Neural progenitor cell (in vitro differentiated cells): ENCODE results near the gene LMX1B. TPM values are rescaled to one million over a fixed set of nuclear protein-coding genes. Genes with fewer than 3 reads are reported as not detected.

ENCODE experiments used
- DNase-seq: peaks from one replicate; pipeline ENCODE4 v3.0.0-alpha.2; 2016; ENCODE audit warnings: low spot score
- H2AFZ ChIP-seq: fragments of 200-600 bp; sonication (generic); replicated peaks from 2 replicates; pipeline ENCODE4 v1.6.1; 2016; ENCODE audit warnings: antibody characterized with exemption
- H3F3A ChIP-seq: fragments of 200-600 bp; sonication (generic); 2 replicates; pipeline ENCODE4 v1.6.1; 2016; ENCODE audit warnings: antibody characterized with exemption, low read depth
- H3K27ac ChIP-seq: fragments of 200-600 bp; sonication (generic); 2 replicates; pipeline ENCODE4 v1.5.1; 2016; ENCODE audit warnings: mild to moderate bottlenecking
- H3K27me3 ChIP-seq: fragments of 200-600 bp; sonication (generic); 2 replicates; pipeline ENCODE4 v1.6.1; 2016; ENCODE audit warnings: mild to moderate bottlenecking, moderate library complexity
- H3K36me3 ChIP-seq: fragments of 200-600 bp; sonication (generic); 2 replicates; pipeline ENCODE4 v1.5.1; 2016
- H3K4me1 ChIP-seq: fragments of 200-600 bp; sonication (generic); 2 replicates; pipeline ENCODE4 v1.6.1; 2016; ENCODE audit warnings: mixed run types
- H3K4me2 ChIP-seq: fragments of 200-600 bp; sonication (generic); 2 replicates; pipeline ENCODE4 v1.6.1; 2016
- H3K4me3 ChIP-seq: fragments of 200-600 bp; sonication (generic); 2 replicates; pipeline ENCODE4 v1.5.1; 2016
- H3K79me2 ChIP-seq: fragments of 200-600 bp; sonication (generic); 2 replicates; pipeline ENCODE4 v1.6.1; 2016; ENCODE audit warnings: low read depth
- H3K9ac ChIP-seq: fragments of 200-600 bp; sonication (generic); 2 replicates; pipeline ENCODE4 v1.6.1; 2016
- H3K9me3 ChIP-seq: fragments of 200-600 bp; sonication (generic); 2 replicates; pipeline ENCODE4 v1.5.1; 2016; ENCODE audit warnings: low read depth
- H4K20me1 ChIP-seq: fragments of 200-600 bp; sonication (generic); 2 replicates; pipeline ENCODE4 v1.6.1; 2016; ENCODE audit warnings: low read depth
- H3K27ac Mint-ChIP-seq: 3 replicates; pipeline ENCODE4 v1.8.0; 2021; ENCODE audit warnings: mixed read lengths
- H3K27me3 Mint-ChIP-seq: 2 replicates; pipeline ENCODE4 v1.8.0; 2022; ENCODE audit warnings: low read depth, mild to moderate bottlenecking, inconsistent platforms, moderate library complexity, mixed read lengths; ENCODE audit not compliant: insufficient read depth
- H3K36me3 Mint-ChIP-seq: 3 replicates; pipeline ENCODE4 v1.8.0; 2021; ENCODE audit warnings: mixed read lengths
- H3K4me1 Mint-ChIP-seq: 3 replicates; pipeline ENCODE4 v1.8.0; 2021; ENCODE audit warnings: mixed read lengths
- H3K4me3 Mint-ChIP-seq: 3 replicates; pipeline ENCODE4 v1.8.0; 2021; ENCODE audit warnings: mild to moderate bottlenecking, moderate library complexity, mixed read lengths
- H3K9me3 Mint-ChIP-seq: 3 replicates; pipeline ENCODE4 v1.8.0; 2020; ENCODE audit warnings: mixed read lengths
- CTCF ChIP-seq: fragments of 200-600 bp; sonication (generic); IDR thresholded peaks from 2 replicates; pipeline ENCODE4 v1.5.1; 2017; ENCODE audit warnings: antibody characterized with exemption, mild to moderate bottlenecking
- EZH2 ChIP-seq: fragments of 200-600 bp; sonication (generic); IDR thresholded peaks from 2 replicates; pipeline ENCODE4 v1.6.1; 2017; ENCODE audit warnings: antibody characterized with exemption, mild to moderate bottlenecking, moderate library complexity
- EZH2phosphoT487 ChIP-seq: fragments of 200-600 bp; sonication (generic); IDR thresholded peaks from 2 replicates; pipeline ENCODE4 v1.6.1; 2017; ENCODE audit warnings: antibody characterized with exemption
- total RNA-seq: library from RNA; depleted of rRNA; stranded (reverse); fragments of >200 nt; gene quantifications from 2 replicates; pipeline ENCODE4 v1.2.3, GENCODE V29; 2015; ENCODE audit warnings: low replicate concordance

Gene LMX1B
- total RNA-seq, 1 donor from 2014 or later: 0.19 TPM

GRCh38 chr9:126692759-126693427 is 79.2 kb downstream of the LMX1B start:
- peaks cover 26% of the 10 kb centered on the region for H3K4me1 Mint-ChIP-seq
- no peaks in the 10 kb centered on the region for H3K9me3 Mint-ChIP-seq
- Histone ChIP-seq H3K9me3 (no peaks in the 10 kb centered on the region), H3K9ac (no peak overlapping the region), H3K27ac (no peak overlapping the region), H3K79me2 (no peaks in the 10 kb centered on the region), H3K4me2 (no peak overlapping the region), H4K20me1 (peaks cover 27% of the 10 kb centered on the region), H3K4me1 (no peaks in the 10 kb centered on the region), H3F3A (no peaks in the 10 kb centered on the region), H3K36me3 (no peaks in the 10 kb centered on the region), H3K27me3 (peaks cover 54% of the 10 kb centered on the region), H2AFZ (no peak overlapping the region), H3K4me3 (no peak overlapping the region)
- H3K4me3 Mint-ChIP-seq: no peak overlapping the region
- H3K27ac Mint-ChIP-seq: no peak overlapping the region
- peak; percentile 2 for DNase-seq
- no peaks in the 10 kb centered on the region for H3K36me3 Mint-ChIP-seq
- peaks cover 16% of the 10 kb centered on the region for H3K27me3 Mint-ChIP-seq
- TF ChIP-seq EZH2phosphoT487: no peak
- no peak for TF ChIP-seq CTCF
- TF ChIP-seq EZH2: no peak

- Mint-ChIP-seq H3K9me3 (no peaks in the 10 kb centered on the region), H3K4me1 (peaks cover 21% of the 10 kb centered on the region), H3K36me3 (no peaks in the 10 kb centered on the region), H3K4me3 (no peak overlapping the region), H3K27ac (no peak overlapping the region), H3K27me3 (peaks cover 11% of the 10 kb centered on the region)
- Histone ChIP-seq H3K4me2 (no peak overlapping the region), H3K27ac (no peak overlapping the region), H3K4me1 (no peaks in the 10 kb centered on the region), H3K79me2 (no peaks in the 10 kb centered on the region), H3K9ac (no peak overlapping the region), H2AFZ (no peak overlapping the region), H3K9me3 (no peaks in the 10 kb centered on the region), H3F3A (no peaks in the 10 kb centered on the region), H3K36me3 (no peaks in the 10 kb centered on the region), H3K4me3 (no peak overlapping the region), H3K27me3 (peaks cover 50% of the 10 kb centered on the region), H4K20me1 (peaks cover 21% of the 10 kb centered on the region)
- DNase-seq: peak; percentile 1
- no peak for TF ChIP-seq EZH2phosphoT487
- no peak for TF ChIP-seq EZH2
- TF ChIP-seq CTCF: no peak
These were observed 79.8 kb downstream of the LMX1B start for GRCh38 chr9:126693428-126693944.

- Mint-ChIP-seq H3K36me3 (no peaks in the 10 kb centered on the region), H3K9me3 (no peaks in the 10 kb centered on the region), H3K4me1 (peaks cover 17% of the 10 kb centered on the region), H3K27ac (no peak overlapping the region), H3K4me3 (peak overlapping the region; percentile 17), H3K27me3 (peaks cover 9% of the 10 kb centered on the region)
- no peak overlapping the region for H3K4me3 ChIP-seq
- H3K9ac ChIP-seq: no peak overlapping the region
- no peaks in the 10 kb centered on the region for H3K4me1 ChIP-seq
- no peaks in the 10 kb centered on the region for H3K9me3 ChIP-seq
- H3K36me3 ChIP-seq: no peaks in the 10 kb centered on the region
- no peak overlapping the region for H3K27ac ChIP-seq
- no peak overlapping the region for H3K4me2 ChIP-seq
- no peaks in the 10 kb centered on the region for H3K79me2 ChIP-seq
- peak; percentile 3 for DNase-seq
- H4K20me1 ChIP-seq: peaks cover 12% of the 10 kb centered on the region
- no peak for TF ChIP-seq EZH2phosphoT487
- no peak for TF ChIP-seq CTCF
- TF ChIP-seq EZH2: no peak
- H2AFZ ChIP-seq: no peak overlapping the region
- peaks cover 48% of the 10 kb centered on the region for H3K27me3 ChIP-seq
- no peaks in the 10 kb centered on the region for H3F3A ChIP-seq
These were observed 80.7 kb downstream of the LMX1B start for GRCh38 chr9:126694206-126695081.
